Ovary (tissue), 9 donors: ENCODE data around the gene SUN1. TPM values are rescaled to one million over a fixed set of nuclear protein-coding genes. Genes with fewer than 3 reads are reported as not detected.

Experiments used
- DNase-seq, 5 donors: peaks; one replicate each; pipeline ENCODE4 v3.0.0-alpha.2; 2019 to 2020
- H3K27ac ChIP-seq, 2 donors: fragments of 200-600 bp; one replicate each; pipeline versions ENCODE4 v1.5.1 to v1.8.0; 2019 to 2022
- H3K27me3 ChIP-seq: fragments of 200-600 bp; one replicate; pipeline ENCODE4 v1.8.0; 2022
- H3K36me3 ChIP-seq: fragments of 200-600 bp; sonication (generic); one replicate; pipeline ENCODE4 v1.5.1; 2019
- H3K4me1 ChIP-seq: one replicate; pipeline ENCODE4 v1.8.1; 2013; ENCODE audit warnings: mild to moderate bottlenecking, moderate library complexity; ENCODE audit not compliant: insufficient read depth
- H3K4me3 ChIP-seq: fragments of 200-600 bp; sonication (generic); one replicate; pipeline ENCODE4 v1.5.1; 2017
- H3K9me3 ChIP-seq, 2 donors: fragments of 200-600 bp in 1 of 2; sonication (generic) in 1 of 2; one replicate each; pipeline versions ENCODE4 v1.5.1 to v1.8.1; 2013 to 2019; ENCODE audit warnings: mild to moderate bottlenecking in 1 of 2, moderate library complexity in 1 of 2
- EP300 ChIP-seq: sonication (generic); formaldehyde crosslinking; IDR thresholded peaks from one replicate; pipeline ENCODE4 v1.6.1; 2017; ENCODE audit warnings: antibody characterized with exemption
- POLR2A ChIP-seq: fragments of 450-650 bp; IDR thresholded peaks from one replicate; pipeline ENCODE4 v1.6.1; 2017; ENCODE audit warnings: antibody characterized with exemption, mild to moderate bottlenecking, moderate library complexity
- WGBS, 3 donors: extraction: QIAGEN DNeasy Blood & Tissue Kit in 1 of 3; methylation state at CpG; one replicate each; pipeline versions ENCODE4 v1.1.5 to v1.1.7; 2013 to 2017; 5-methylcytosine and 5-hydroxymethylcytosine counted together
- intact Hi-C, 4 donors: fragments of 100-400 bp; cut with DNase I; formaldehyde crosslinking; loops; one replicate each; pipeline versions ENCODE4 v1.11.0 to v1.15.1; 2022 to 2023
- polyA plus RNA-seq, 2 donors: library from polyadenylated mRNA; stranded (reverse); fragments of 200-250 nt in 1 of 2; fragments of 350-450 nt in 1 of 2; fragmentation: Illumina TruSeq in 1 of 2; extraction: RNeasy Lipid Tissue Mini Kit (QIAGEN cat#74804) in 1 of 2; gene quantifications; one replicate each; pipeline ENCODE4 v1.2.3, GENCODE V29; 2013 to 2014
- total RNA-seq, 7 donors: library from RNA; depleted of rRNA in 2 of 7; stranded (reverse); fragments of >200 nt in 2 of 7; fragmentation: NEBNext Ultra II Directional in 3 of 7; extraction: Animal tissue kit (Norgen Biotek cat#: 25700) in 3 of 7; gene quantifications; one replicate each; pipeline versions ENCODE4 v1.1.0 to v1.2.4, GENCODE V29; 2016 to 2023
- TF ChIP-seq, protein P1 (sequence below), 3 donors: fragments of 450-650 bp in 2 of 3; fragments of 200-600 bp in 1 of 3; IDR thresholded peaks; one replicate each; pipeline versions ENCODE4 v1.5.1 to v1.8.0; 2016 to 2022; ENCODE audit warnings: antibody characterized with exemption in 3 of 3, mild to moderate bottlenecking in 1 of 3
- donor health status: DM: no; HTN: no; CAD: no; lungs with moderate emphysema.
- donor health status: DM: no; HTN: no; CAD: no.
- donor health status: Bipolar disorder and iron deficiency.
- donor health status: DM: yes; HTN: yes; CAD: no.
- donor health status: DM: no; HTN: no; CAD: no.
- donor health status: DM: yes; HTN: yes; CAD: no.

The SUN1 gene
- total and polyA plus RNA-seq, 9 donors, result 100 to 196 (median 143) TPM

DNA sequence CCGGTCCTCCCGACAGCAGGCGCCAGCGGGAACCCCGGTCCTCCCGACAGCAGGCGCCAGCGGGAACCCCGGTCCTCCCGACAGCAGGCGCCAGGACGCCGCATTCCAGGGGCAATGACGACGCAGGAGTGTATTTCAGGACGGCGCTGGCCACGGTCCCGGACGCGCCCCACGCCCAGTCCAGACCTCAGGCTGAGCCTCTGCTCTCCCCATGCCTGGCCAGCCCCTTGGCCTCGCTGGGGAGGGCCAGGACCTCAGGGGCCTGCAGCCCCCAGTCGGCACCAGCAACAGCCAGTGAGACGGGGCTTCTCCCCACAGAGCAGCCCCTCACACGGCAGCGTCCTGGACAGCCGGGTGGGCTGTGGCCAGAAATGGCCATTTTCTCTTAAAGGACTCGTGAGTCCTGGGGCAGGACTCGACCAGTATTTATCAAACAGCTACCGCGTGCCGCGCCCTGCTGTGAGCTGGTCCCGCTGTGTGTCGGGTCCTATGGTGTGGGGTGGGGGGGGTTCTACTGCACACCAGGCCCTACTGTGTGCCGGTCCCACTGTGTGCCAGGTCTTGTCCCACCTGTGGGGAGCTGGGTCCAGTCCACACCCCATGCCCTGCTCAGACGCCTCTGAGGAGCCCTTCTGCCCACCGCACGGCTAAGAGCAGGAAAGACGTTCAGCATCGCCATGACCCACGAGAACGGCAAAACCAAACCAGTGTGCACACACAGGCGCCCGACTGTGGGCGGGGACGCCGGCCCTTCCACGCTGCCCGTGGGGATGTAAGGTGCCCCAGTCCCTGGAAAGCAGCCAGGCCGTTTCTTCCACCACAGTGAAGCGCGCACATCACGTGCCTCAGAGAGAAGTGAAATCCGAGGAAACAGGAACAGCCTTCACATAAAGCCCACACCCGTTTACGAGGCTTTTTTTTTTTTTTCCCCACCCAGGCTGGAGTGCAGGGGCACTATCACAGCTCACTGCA is 77.4 kb downstream of the SUN1 start:
- H3K27ac ChIP-seq, result no peak overlapping the region
- TF ChIP-seq EP300 (no peak), POLR2A (no peak)
- TF ChIP-seq, protein P1, sequence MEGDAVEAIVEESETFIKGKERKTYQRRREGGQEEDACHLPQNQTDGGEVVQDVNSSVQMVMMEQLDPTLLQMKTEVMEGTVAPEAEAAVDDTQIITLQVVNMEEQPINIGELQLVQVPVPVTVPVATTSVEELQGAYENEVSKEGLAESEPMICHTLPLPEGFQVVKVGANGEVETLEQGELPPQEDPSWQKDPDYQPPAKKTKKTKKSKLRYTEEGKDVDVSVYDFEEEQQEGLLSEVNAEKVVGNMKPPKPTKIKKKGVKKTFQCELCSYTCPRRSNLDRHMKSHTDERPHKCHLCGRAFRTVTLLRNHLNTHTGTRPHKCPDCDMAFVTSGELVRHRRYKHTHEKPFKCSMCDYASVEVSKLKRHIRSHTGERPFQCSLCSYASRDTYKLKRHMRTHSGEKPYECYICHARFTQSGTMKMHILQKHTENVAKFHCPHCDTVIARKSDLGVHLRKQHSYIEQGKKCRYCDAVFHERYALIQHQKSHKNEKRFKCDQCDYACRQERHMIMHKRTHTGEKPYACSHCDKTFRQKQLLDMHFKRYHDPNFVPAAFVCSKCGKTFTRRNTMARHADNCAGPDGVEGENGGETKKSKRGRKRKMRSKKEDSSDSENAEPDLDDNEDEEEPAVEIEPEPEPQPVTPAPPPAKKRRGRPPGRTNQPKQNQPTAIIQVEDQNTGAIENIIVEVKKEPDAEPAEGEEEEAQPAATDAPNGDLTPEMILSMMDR (IDR thresholded peaks at IDR 0.05), result no peak
- no peaks in the 10 kb centered on the region for H3K27me3 ChIP-seq
- peak overlapping the region; percentile 7 for H3K4me3 ChIP-seq
- H3K36me3 ChIP-seq, result no peaks in the 10 kb centered on the region
- peaks cover 10% of the 10 kb centered on the region for H3K4me1 ChIP-seq
- intact Hi-C loops, result loop anchor here in 1 of 4 donors (10.0 kb wide), 2 partner anchors 155 to 275 kb away; no protein-coding TSS in a partner anchor
- DNase-seq, result peak in 3 of 5 donors; percentile 56 to 73 (median 62)
- no peaks in the 10 kb centered on the region for H3K9me3 ChIP-seq
- WGBS, 3 donors, result 25 to 58% (median 45%) methylated on average over 40 to 57 of the region's 58 CpGs

DNA sequence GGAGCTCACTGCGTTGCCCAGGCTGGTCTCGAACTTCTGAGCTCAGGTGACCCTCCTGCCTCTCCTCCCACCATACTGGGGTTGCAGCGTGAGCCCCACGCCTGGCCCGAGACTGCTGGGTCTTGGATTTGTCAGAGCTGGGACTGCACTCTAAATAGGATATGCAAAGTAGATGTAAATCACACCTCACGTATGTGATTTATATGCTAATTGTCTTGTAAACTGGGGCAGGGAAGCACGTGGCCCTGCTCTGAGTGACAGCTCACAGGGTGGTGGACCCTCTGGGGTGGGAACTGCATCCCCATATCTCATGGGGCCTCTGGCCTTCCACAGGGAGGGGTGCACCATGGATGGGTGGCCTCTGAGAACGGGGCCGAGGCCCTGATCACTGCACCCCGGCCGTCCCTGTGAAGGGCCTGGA is 78.2 kb downstream of the SUN1 start:
- intact Hi-C loops, result loop anchor here in 1 of 4 donors (10.0 kb wide), 1 partner anchor 154 kb away; no protein-coding TSS in a partner anchor
- H3K4me1 ChIP-seq, result peaks cover 10% of the 10 kb centered on the region
- DNase-seq, result no peak
- H3K27me3 ChIP-seq, result no peaks in the 10 kb centered on the region
- WGBS, 3 donors, result 84 to 94% (median 88%) methylated on average over 11 of the region's 11 CpGs
- no peak overlapping the region for H3K27ac ChIP-seq
- H3K36me3 ChIP-seq, result no peaks in the 10 kb centered on the region
- no peaks in the 10 kb centered on the region for H3K9me3 ChIP-seq
- H3K4me3 ChIP-seq, result no peak overlapping the region
- TF ChIP-seq POLR2A, result no peak
- TF ChIP-seq, protein P1 (IDR thresholded peaks at IDR 0.05), result no peak
- TF ChIP-seq EP300, result no peak

DNA sequence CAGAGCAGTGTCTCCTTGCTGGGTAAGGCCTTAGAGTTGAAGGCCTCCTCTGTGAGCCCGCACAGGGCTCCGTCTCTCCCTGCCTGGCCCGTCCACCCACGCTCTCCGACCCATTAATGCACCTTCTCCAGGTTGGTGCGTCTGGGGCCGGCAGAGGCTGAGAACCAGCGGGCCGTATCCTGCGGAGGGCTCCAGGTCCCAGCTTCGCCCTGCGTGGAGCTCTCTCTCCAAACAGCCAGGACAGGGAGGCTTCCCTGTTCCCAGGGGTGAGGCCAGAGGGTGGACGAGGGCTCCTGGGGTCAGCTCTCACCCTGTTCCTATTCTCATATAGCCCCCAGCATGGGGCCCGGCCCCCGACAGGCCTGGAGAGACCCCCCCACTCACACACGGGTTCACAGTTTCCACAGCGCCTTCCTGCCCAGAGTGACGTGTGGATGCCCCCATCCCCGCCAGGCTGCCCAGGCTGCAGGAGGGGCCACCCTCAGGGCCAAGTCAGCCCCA is 78.7 kb downstream of the SUN1 start:
- WGBS, 3 donors, result 78 to 83% (median 83%) methylated on average over 18 to 19 of the region's 19 CpGs
- intact Hi-C loops, result loop anchor here in 1 of 4 donors (10.0 kb wide), 1 partner anchor 154 kb away; no protein-coding TSS in a partner anchor

More for the DNA sequence above, 78.7 kb downstream of the SUN1 start:
- no peak for DNase-seq
- TF ChIP-seq EP300 (no peak), POLR2A (no peak)
- TF ChIP-seq, protein P1 (IDR thresholded peaks at IDR 0.05), result no peak
- no peaks in the 10 kb centered on the region for H3K9me3 ChIP-seq
- H3K36me3 ChIP-seq, result no peaks in the 10 kb centered on the region
- peaks cover 10% of the 10 kb centered on the region for H3K4me1 ChIP-seq
- H3K4me3 ChIP-seq, result no peak overlapping the region
- H3K27ac ChIP-seq, result no peak overlapping the region
- no peaks in the 10 kb centered on the region for H3K27me3 ChIP-seq
